ENCODE results near the gene KCNJ8.
"Not testable (repeated sequence)": the region's sequence is repeated elsewhere in the genome, so short reads cannot be mapped to it uniquely, and the experiment has no call there.

Gene KCNJ8

GRCh38 chr12:21774358-21775132 lies at the start of gene KCNJ8:
Gene KCNJ8, minus strand, starts transcription at chr12:21774706. Its CDS starts 1,090 bp downstream, at chr12:21773616.
- DNase-seq (ENCODE audit: insufficient read length, low spot score): no peak
- FAIRE-seq: no peak
- no peak for TF ChIP-seq POLR2A (IDR thresholded peaks at IDR 0.05; ENCODE audit: low read depth, low read length)

GRCh38 chr12:21823581-21823980 lies 49.1 kb upstream of the KCNJ8 start:
- DNase-seq (ENCODE audit: insufficient read length, low spot score) (no peak), FAIRE-seq (no peak)
- no peak for TF ChIP-seq POLR2A (IDR thresholded peaks at IDR 0.05; ENCODE audit: low read depth, low read length)

- FAIRE-seq: no peak
- DNase-seq (ENCODE audit: insufficient read length, low spot score): no peak
- no peak for TF ChIP-seq POLR2A (IDR thresholded peaks at IDR 0.05; ENCODE audit: low read depth, low read length)
Observed at GRCh38 chr12:21819678-21820077, 45.2 kb upstream of the KCNJ8 start.

GRCh38 chr12:21819236-21819635 lies 44.7 kb upstream of the KCNJ8 start:
- DNase-seq (ENCODE audit: insufficient read length, low spot score) (no peak), FAIRE-seq (no peak)
- TF ChIP-seq POLR2A (IDR thresholded peaks at IDR 0.05; ENCODE audit: low read depth, low read length): no peak

GRCh38 chr12:21818627-21819026 lies 44.1 kb upstream of the KCNJ8 start:
- FAIRE-seq (no peak), DNase-seq (ENCODE audit: insufficient read length, low spot score) (no peak)
- no peak for TF ChIP-seq POLR2A (IDR thresholded peaks at IDR 0.05; ENCODE audit: low read depth, low read length)

GRCh38 chr12:21815306-21816062 lies 41.0 kb upstream of the KCNJ8 start:
- DNase-seq (ENCODE audit: insufficient read length, low spot score): no peak
- FAIRE-seq: no peak
- TF ChIP-seq POLR2A (IDR thresholded peaks at IDR 0.05; ENCODE audit: low read depth, low read length): no peak

- DNase-seq (ENCODE audit: insufficient read length, low spot score): no peak
- TF ChIP-seq POLR2A (IDR thresholded peaks at IDR 0.05; ENCODE audit: low read depth, low read length): no peak
- no peak for FAIRE-seq
Observed at GRCh38 chr12:21814814-21815213, 40.3 kb upstream of the KCNJ8 start.

GRCh38 chr12:21814327-21814726 lies 39.8 kb upstream of the KCNJ8 start:
- TF ChIP-seq POLR2A (IDR thresholded peaks at IDR 0.05; ENCODE audit: low read depth, low read length): no peak
- DNase-seq (ENCODE audit: insufficient read length, low spot score): no peak
- FAIRE-seq: no peak

GRCh38 chr12:21813751-21814150 lies 39.2 kb upstream of the KCNJ8 start:
- FAIRE-seq (no peak), DNase-seq (ENCODE audit: insufficient read length, low spot score) (no peak)
- TF ChIP-seq POLR2A (IDR thresholded peaks at IDR 0.05; ENCODE audit: low read depth, low read length): no peak

- FAIRE-seq: no peak
- TF ChIP-seq POLR2A (IDR thresholded peaks at IDR 0.05; ENCODE audit: low read depth, low read length): no peak
- DNase-seq (ENCODE audit: insufficient read length, low spot score): no peak
Observed at GRCh38 chr12:21813125-21813524, 38.6 kb upstream of the KCNJ8 start.

- FAIRE-seq; DNase-seq (ENCODE audit: insufficient read length, low spot score): not testable (repeated sequence)
Observed at GRCh38 chr12:21812340-21812739, 37.8 kb upstream of the KCNJ8 start.

- no peak for TF ChIP-seq POLR2A (IDR thresholded peaks at IDR 0.05; ENCODE audit: low read depth, low read length)
- FAIRE-seq (no peak), DNase-seq (ENCODE audit: insufficient read length, low spot score) (no peak)
Observed at GRCh38 chr12:21809100-21809499, 34.6 kb upstream of the KCNJ8 start.

- FAIRE-seq (no peak), DNase-seq (ENCODE audit: insufficient read length, low spot score) (no peak)
- TF ChIP-seq POLR2A (IDR thresholded peaks at IDR 0.05; ENCODE audit: low read depth, low read length): no peak
Observed at GRCh38 chr12:21806255-21806654, 31.7 kb upstream of the KCNJ8 start.

GRCh38 chr12:21801522-21802288 lies 27.2 kb upstream of the KCNJ8 start:
- DNase-seq (ENCODE audit: insufficient read length, low spot score) (no peak), FAIRE-seq (no peak)
- TF ChIP-seq POLR2A (IDR thresholded peaks at IDR 0.05; ENCODE audit: low read depth, low read length): no peak

All from H54 (cell line).